Activated CD8-positive, alpha-beta memory T cell treated with anti-CD3 and anti-CD28 coated beads, Interleukin-2, amount 50 U/mL, for 24 hours (primary cell): ENCODE measurements around the gene JMJD8.

Source experiments
- DNase-seq: peaks from one replicate; pipeline ENCODE4 v3.0.0-alpha.2; 2020; ENCODE audit errors: extremely low read depth

JMJD8 gene

GRCh38 chr16:689175-689897, 5.2 kb upstream of the JMJD8 start:
- DNase-seq: no peak

GRCh38 chr16:687499-687898, 3.4 kb upstream of the JMJD8 start:
- no peak for DNase-seq

DNA sequence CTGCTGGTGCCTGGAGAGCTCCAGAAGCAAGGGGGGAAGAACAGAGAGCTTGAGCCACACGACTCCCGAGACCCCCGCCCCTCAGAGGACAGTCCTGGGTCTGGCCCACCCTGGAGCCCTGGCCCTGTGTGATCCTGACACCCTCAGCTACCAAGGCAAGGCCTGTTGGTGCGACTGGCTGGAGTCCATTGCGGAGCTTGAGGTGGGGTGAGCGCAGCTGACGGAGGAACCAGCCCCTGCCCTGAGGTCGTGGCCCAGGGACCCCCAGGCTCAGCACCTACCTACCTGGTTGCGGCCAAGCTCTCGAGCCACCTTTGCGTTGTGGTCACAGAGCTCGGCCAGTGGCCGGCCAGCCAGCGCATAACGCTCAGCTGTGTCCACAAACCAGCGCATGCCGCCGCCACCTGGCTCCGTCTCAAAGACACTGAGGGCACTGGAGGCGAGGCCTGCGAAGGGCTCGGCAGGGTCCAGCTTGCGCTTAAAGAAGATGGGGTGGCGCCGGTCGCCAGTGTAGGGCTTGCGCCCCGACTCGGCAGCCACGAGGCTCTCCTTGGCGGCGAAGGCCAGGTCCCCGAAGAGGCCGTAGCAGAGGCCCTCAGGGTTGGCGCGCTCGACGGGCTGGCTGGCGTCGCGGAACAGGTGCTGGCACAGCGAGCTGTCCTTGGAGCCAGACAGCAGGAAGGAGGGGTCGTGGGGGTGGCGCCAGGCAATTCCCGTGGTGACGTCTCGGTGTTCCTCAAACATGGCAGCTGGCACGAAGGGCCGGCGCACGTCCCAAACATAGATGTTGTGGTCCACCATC, 2.5 kb upstream of the JMJD8 start:
- no peak for DNase-seq

GRCh38 chr16:685967-686366, 1.8 kb upstream of the JMJD8 start:
- no peak for DNase-seq

DNA sequence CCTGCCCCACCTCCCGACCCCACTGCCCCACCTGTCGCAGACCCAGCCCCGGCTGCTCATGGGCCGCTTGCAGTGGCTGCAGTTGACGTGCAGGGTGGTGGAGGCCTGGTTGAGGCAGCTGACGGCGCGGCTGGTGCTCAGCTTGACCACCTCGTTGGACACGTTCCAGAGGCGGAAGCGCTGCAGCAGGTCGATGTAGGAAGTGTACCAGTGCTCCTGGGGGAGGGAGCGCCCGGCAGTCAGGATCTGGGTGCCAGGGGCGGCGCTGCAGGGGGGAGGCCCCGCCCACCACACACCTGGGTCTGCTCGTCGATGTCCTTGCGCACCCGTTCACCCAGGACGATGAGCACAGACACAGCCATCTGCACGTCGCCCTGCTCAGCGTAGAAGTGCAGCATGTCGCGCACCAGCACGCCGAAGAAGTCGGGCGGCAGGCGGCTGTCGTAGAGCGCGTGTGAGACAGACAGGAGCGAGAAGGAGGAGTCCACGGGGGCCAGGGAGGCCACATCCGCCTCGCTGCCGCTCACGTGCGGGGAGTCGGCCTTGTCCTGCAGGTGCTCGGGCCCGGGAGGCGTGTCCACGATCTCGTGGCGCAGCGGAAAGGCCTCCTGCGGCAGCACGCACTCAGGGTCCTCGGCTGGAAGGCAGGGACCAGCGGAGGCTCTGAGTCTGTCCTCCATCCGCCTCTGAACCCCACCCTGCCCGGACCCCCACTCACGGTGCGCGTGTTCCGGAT, 995 bp upstream of the JMJD8 start:
- DNase-seq: no peak

GRCh38 chr16:683396-684070, 601 bp downstream of the JMJD8 start:
- DNase-seq: no peak

GRCh38 chr16:682493-683395, 1.4 kb downstream of the JMJD8 start:
- DNase-seq: no peak

GRCh38 chr16:681746-682427, 2.2 kb downstream of the JMJD8 start:
- DNase-seq: no peak

GRCh38 chr16:680967-681745, 3.0 kb downstream of the JMJD8 start:
- DNase-seq: no peak

GRCh38 chr16:680625-680945, 3.5 kb downstream of the JMJD8 start:
- no peak for DNase-seq

GRCh38 chr16:679814-680624, 4.1 kb downstream of the JMJD8 start, which contains the start of gene STUB1:
Gene STUB1 (plus strand): TSS chr16:680410. CDS start chr16:680526, 116 bp downstream.
- DNase-seq: peak; percentile 76

GRCh38 chr16:678858-679813, 5.0 kb downstream of the JMJD8 start:
- no peak for DNase-seq

DNA sequence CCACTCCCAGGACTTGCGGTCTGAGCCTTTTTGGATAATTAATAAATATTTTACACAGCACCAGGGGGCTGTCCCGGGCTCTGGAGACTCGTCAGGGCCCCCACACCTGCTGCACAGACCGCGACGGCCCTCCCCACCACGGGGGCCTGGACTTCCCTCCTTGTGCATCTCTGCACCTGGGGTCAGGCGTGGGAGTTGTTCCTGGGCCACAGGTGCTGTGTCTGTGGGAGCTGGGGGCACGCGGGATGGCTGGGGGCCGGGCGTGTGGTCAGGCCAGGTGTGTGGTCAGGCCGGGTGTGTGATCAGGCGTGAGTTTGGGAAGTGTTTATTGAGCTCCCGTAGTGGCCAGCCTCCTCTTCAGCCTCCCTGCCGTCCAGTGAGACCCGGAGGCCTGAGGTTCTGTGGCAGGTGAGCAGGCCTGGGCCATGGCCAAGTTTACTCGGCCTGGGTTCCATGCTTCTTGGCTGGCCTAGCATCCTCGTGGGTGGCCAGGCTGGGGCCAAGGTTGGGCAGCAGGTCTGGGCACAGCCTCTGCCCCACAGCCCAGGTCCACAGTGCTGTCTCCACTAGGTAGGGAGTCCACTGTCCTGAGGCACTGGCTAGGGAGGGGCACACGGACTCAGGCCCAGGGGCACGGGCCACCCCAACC, 5.8 kb downstream of the JMJD8 start:
- DNase-seq: no peak

GRCh38 chr16:677316-678190, 6.6 kb downstream of the JMJD8 start:
- no peak for DNase-seq

- no peak for DNase-seq
Observed at GRCh38 chr16:676913-677312, 7.2 kb downstream of the JMJD8 start.

DNA sequence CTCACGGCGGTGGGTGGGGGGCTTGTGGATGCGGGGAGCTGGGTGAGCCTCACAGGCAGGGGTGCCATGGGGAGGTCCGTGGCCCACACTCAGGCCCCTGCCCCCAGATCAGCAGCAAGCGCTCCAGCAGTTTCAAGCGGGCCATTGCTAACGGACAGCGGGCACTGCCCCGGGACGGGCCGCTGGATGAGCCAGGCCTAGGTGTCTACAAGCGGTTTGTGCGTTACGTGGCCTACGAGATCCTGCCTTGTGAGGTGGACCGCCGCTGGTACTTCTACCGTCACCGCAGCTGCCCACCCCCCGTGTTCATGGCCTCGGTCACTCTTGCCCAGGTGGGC, 7.6 kb downstream of the JMJD8 start:
- DNase-seq: no peak
